ENCODE results near the gene C10orf143.

C10orf143 gene

DNA sequence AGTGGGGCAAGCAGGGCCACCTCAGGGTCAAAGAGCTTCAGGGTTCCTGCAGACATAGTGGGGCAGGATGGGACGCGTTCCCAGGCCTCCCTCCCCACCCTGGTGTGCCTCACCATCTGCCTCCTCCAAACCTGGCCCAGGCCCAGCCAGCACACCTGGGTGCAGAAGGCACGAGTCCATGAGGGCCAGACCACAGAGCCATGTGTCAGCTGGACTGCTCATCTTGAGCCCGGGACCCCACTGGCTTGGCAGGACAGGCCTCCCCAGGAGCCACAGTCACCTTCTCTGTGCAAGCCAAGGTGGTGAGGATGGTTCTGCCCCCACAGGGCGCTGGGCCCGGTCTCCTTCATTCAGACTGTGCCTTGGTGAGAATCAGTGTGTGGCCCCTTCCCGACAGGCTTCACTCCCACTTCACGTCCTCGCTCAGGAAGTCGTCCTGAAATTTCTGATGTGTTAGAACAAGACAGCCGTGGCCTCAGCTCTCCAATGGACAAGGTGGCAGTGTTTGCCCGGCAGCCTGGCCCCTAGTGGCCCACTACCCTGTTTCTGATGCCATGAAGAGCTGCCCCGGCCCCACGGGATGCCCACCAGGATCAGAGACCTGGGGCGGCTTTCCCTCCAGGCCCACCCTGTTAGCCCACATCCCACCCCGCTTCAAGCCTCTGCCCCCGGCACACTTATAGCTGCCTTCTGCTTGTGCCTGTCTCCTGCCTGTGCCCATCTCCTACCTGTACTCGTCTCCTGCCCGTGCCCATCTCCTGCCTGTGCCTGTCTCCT lies 87.0 kb downstream of the C10orf143 start:
- Histone ChIP-seq H3K27me3 (no peaks in the 10 kb centered on the region), H3K9me3 (no peaks in the 10 kb centered on the region), H3K36me3 (no peaks in the 10 kb centered on the region), H3K4me1 (no peaks in the 10 kb centered on the region), H3K4me3 (ENCODE audit: low read depth, low read length) (no peak overlapping the region)
- TF ChIP-seq, protein P1, sequence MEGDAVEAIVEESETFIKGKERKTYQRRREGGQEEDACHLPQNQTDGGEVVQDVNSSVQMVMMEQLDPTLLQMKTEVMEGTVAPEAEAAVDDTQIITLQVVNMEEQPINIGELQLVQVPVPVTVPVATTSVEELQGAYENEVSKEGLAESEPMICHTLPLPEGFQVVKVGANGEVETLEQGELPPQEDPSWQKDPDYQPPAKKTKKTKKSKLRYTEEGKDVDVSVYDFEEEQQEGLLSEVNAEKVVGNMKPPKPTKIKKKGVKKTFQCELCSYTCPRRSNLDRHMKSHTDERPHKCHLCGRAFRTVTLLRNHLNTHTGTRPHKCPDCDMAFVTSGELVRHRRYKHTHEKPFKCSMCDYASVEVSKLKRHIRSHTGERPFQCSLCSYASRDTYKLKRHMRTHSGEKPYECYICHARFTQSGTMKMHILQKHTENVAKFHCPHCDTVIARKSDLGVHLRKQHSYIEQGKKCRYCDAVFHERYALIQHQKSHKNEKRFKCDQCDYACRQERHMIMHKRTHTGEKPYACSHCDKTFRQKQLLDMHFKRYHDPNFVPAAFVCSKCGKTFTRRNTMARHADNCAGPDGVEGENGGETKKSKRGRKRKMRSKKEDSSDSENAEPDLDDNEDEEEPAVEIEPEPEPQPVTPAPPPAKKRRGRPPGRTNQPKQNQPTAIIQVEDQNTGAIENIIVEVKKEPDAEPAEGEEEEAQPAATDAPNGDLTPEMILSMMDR (IDR thresholded peaks at IDR 0.05; ENCODE audit: low read depth, low read length), result no peak
- no peak for DNase-seq

DNA sequence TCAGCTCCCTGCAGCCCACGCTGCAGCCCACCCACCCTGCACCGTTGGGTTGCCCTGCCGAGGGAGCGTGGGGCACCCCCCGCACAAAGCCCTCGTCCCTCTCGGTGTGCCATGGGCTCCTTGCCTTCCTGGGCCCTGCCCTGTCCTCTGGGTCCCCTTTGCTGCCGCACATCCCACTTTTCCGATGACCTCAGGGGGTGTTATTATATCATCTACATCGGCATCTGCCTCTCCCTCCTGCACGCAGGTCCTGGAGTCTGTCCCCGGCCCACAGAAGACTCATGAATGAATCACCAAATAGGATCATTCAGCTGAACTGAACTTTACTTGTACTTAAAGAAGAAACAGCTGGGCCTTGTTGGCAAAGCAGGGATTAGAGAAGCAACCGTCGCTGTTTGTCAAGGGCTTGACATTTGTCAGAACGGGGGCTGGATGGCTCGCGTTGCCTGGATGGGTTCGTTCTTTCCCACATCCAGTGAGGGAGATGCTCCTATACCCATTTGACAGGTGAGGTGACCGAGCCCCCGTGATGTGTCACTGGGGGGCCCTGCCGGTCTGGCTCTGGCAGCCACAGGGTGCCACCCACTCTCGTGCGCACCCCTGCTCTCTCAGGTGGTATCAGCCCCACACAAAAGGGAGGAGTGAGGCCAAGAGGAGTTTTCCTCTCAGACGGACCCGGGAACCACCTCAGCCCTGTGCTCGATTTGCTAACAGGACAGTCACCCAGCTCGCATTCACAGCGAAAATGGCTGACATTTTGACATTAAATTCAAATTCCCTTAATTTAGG lies 87.9 kb downstream of the C10orf143 start:
- DNase-seq, result no peak
- Histone ChIP-seq H3K27me3 (no peaks in the 10 kb centered on the region), H3K4me1 (no peaks in the 10 kb centered on the region), H3K4me3 (ENCODE audit: low read depth, low read length) (no peak overlapping the region), H3K36me3 (no peaks in the 10 kb centered on the region), H3K9me3 (no peaks in the 10 kb centered on the region)
- TF ChIP-seq, protein P1 (IDR thresholded peaks at IDR 0.05; ENCODE audit: low read depth, low read length), result no peak

DNA sequence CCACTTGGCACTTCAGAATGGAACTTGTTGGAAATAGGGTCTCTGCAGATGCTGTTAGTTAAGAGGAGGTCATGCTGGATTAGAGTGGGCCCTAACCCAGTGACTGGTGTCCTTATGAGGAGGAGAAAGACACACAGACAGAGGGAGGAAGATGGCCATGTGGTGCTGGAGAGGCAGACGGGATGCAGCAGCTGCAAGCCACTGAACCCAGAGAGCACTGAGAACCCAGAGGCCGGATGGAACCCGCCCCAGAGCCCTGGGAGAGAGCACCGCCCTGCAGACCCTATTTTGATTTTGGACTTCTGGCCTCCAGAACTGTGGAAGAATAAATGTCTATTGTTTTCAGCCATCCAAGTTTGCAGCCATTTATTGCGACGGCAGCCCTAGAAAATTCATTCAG lies 88.5 kb downstream of the C10orf143 start:
- no peaks in the 10 kb centered on the region for H3K9me3 ChIP-seq
- H3K4me3 ChIP-seq (ENCODE audit: low read depth, low read length), result no peak overlapping the region
- no peaks in the 10 kb centered on the region for H3K36me3 ChIP-seq
- no peak for DNase-seq
- H3K4me1 ChIP-seq, result no peaks in the 10 kb centered on the region
- TF ChIP-seq, protein P1 (IDR thresholded peaks at IDR 0.05; ENCODE audit: low read depth, low read length), result no peak
- no peaks in the 10 kb centered on the region for H3K27me3 ChIP-seq

DNA sequence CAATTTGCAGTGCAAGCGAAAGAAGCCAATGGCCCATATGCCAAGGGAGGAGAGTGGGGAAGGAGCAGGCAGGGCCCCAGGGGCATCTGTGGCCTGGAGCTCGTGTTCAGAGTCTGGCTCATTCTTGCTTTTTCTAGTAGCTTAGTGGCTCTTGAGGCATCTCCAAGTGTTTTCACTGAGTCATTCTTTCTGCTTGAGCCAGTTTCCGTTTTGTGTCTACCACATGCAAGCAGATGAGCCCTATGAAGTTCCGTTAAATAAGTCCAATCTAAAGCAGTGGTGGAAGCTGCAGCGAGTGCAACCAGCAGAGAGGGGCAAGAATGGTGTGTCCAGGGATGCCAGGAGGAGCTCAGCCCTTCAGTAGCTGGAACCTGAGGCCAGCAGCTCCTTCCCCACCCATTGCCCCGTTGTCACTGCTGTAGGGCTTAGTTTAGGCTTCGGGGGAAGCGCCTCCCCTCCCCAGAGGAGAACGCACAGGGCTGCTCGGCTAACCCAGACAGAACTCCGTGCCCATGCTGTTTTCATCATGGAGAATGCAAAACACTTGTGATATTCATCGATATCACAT lies 89.2 kb downstream of the C10orf143 start:
- Histone ChIP-seq H3K36me3 (no peaks in the 10 kb centered on the region), H3K9me3 (no peaks in the 10 kb centered on the region), H3K4me3 (ENCODE audit: low read depth, low read length) (no peak overlapping the region), H3K27me3 (no peaks in the 10 kb centered on the region), H3K4me1 (no peaks in the 10 kb centered on the region)
- TF ChIP-seq, protein P1 (IDR thresholded peaks at IDR 0.05; ENCODE audit: low read depth, low read length), result no peak
- no peak for DNase-seq

DNA sequence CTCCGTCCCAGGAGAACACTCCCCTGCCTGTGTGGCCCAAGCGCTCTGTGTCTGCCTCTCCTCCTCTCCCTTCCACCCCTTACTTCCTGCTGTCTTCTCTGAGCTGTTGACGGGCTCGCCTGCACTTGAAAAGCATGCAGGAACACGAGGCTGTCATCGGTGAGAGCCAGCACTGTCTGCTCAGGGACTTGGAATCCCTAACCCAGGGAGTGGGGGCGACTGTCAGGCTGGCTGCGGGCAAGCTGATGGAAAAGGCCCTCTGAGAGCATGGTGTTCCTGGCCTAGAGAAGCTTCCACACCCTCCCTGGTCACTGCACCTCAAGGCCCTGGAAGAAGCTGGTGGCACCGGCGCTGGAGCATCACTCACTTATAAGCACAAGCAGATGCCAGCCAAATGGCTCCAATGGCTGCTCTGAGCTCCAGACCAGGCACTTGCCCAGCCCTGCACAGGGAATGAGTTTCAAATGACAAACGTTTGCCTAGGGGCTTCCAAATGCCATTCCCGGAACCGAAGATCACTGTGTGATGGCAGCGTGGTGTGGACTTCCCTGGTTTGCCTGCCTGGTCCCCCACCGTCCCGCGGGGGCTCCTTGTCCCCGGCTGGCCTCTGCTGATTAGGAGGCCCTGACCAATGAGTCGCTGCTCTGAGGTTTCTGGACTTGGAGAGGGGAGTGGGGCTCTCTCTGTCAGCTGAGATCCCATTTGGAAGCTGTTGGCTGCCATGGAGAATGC lies 89.8 kb downstream of the C10orf143 start:
- DNase-seq, result no peak
- TF ChIP-seq, protein P1 (IDR thresholded peaks at IDR 0.05; ENCODE audit: low read depth, low read length), result no peak
- no peaks in the 10 kb centered on the region for H3K9me3 ChIP-seq
- no peaks in the 10 kb centered on the region for H3K27me3 ChIP-seq
- no peaks in the 10 kb centered on the region for H3K36me3 ChIP-seq
- no peaks in the 10 kb centered on the region for H3K4me1 ChIP-seq
- no peak overlapping the region for H3K4me3 ChIP-seq (ENCODE audit: low read depth, low read length)

Measured in BE2C (cell line).